Measurements from ENCODE around the gene UBTD1. TPM values are rescaled to one million over a fixed set of nuclear protein-coding genes. Genes with fewer than 3 reads are reported as not detected.
A peak's percentile ranks its signal among the peaks of the same experiment; 100 is the strongest.
"Not testable (repeated sequence)": the region's sequence is repeated elsewhere in the genome, so short reads cannot be mapped to it uniquely, and the experiment has no call there.

UBTD1 gene
- total RNA-seq, 1 experiment from 2014 or later: 40.5 TPM

GRCh38 chr10:97562329-97562728 lies 63.6 kb downstream of the UBTD1 start:
- DNase-seq (ENCODE audit: low read depth): not testable (repeated sequence)

- no peak for DNase-seq (ENCODE audit: low read depth)
Measured at GRCh38 chr10:97563337-97563736, 64.6 kb downstream of the UBTD1 start.

GRCh38 chr10:97564776-97565175 lies 66.1 kb downstream of the UBTD1 start:
- no peak for DNase-seq (ENCODE audit: low read depth)

- no peak for DNase-seq (ENCODE audit: low read depth)
Measured at GRCh38 chr10:97566336-97566996, 67.7 kb downstream of the UBTD1 start.

DNA sequence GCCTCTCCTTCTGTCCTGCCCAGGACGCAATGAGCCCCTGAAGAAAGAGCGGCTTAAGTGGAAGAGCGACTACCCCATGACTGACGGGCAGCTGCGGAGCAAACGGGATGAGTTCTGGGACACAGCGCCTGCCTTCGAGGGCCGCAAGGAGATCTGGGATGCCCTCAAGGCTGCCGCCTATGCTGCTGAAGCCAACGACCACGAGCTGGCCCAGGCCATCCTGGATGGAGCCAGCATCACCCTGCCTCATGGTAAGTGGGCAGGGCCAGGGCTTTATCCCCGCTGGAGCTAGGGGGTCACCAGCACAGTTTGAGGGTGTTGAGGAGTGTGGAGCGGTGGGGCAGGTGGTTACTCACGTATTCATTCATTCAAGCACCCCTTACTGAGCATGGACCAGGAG lies 69.2 kb downstream of the UBTD1 start:
- no peak for DNase-seq (ENCODE audit: low read depth)

DNA sequence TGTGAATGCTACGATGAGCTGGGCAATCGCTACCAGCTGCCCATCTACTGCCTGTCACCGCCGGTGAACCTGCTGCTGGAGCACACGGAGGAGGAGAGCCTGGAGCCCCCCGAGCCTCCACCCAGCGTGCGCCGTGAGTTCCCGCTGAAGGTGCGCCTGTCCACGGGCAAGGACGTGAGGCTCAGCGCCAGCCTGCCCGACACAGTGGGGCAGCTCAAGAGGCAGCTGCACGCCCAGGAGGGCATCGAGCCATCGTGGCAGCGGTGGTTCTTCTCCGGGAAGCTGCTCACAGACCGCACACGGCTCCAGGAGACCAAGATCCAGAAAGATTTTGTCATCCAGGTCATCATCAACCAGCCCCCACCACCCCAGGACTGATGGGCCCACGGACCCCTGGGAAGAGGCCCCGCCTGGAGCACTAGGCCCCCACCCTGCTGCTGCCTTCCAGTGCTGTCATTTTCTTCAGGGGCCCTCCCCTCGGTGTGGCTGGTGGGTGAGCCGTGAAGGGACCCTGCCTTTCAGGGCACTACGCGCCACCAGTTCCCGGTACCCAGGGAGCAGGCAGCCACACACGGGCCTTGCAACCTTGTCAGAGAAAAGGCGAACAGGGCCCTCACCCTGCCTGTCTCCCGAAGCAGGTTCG lies 71.5 kb downstream of the UBTD1 start:
- DNase-seq (ENCODE audit: low read depth): no peak

- DNase-seq (ENCODE audit: low read depth): no peak
Measured at GRCh38 chr10:97570789-97571471, 72.2 kb downstream of the UBTD1 start.

DNA sequence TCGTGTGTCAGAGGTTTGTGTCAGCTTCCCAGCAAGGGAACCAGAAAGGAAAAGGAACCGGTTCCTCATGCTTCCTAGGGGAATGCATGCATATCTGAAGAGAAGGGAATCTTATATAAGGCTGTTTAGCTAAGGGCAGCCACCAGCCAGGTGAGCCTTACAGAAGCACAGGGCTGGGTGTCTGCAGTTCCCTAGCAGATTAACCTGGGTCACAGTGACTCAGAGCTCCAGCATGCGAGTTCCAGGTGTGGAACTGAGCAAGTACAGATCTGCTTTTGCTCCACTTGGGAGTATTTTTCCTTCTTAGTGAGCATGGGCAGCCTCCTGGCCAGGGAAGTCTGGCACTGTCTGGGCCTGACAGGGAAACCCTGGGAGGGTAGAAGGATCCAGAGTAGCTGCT lies 72.9 kb downstream of the UBTD1 start:
- no peak for DNase-seq (ENCODE audit: low read depth)

DNA sequence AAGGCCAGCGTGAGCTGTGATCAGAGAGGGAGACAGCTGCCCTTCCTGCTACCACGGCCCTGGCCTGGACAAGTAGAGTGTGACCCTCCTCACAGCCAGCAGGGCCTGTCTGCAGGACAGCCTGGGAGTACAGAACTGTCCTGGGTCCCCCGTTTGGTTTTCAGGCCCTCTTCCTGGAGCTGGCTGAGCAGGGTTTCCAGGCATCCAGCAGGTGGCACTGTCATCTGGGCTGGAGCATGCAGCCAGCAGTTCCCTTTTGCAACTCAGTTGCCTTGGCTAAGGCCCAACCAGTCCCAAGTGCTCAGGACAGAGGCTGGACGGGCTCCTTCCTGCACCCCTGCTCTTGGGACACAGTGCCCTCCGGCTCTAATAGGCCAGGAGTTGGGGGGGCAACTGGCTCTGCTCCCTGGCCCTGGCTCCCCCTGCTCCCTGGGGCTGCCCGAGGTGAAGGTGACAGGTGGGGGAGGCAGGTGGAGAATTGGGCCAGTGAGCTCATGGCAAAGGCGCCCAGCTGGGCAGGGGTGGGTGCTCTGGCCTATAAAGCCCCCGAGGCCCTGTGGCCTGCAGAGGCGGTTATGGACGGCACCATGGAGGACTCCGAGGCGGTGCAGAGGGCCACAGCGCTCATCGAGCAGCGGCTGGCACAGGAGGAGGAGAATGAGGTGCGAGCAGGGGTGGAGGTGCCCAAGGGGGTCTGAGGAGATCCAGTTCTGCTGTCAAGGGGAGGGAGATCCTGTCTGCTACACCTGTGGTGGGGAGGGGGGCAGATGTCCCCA lies 73.7 kb downstream of the UBTD1 start, which contains the start of gene ANKRD2:
Gene ANKRD2, plus strand, starts transcription at position 566 of the 776 bp plus-strand sequence. Its CDS starts 10 bp downstream, at position 576.
- peak; percentile 75 for DNase-seq (ENCODE audit: low read depth)

GRCh38 chr10:97573021-97573420 lies 74.3 kb downstream of the UBTD1 start:
- no peak for DNase-seq (ENCODE audit: low read depth)

DNA sequence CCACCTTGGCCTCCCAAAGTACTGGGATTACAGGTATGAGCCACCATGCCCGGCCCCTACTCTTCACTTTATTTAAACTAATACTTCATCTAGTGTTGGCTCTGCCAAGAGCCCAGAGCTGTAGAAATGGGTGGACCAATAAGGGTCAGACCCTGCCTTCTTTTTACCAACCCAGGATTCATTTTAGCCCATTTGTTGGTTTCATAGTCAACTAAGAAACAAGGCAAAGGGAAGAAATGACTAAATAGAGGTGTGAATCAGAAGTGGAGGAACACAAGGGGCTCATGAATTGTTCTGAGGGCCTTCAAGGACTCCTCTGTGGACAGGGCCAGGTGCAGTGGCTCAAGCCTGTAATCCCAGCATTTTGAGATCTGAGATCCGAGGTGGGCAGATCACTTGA lies 74.9 kb downstream of the UBTD1 start:
- no peak for DNase-seq (ENCODE audit: low read depth)

DNA sequence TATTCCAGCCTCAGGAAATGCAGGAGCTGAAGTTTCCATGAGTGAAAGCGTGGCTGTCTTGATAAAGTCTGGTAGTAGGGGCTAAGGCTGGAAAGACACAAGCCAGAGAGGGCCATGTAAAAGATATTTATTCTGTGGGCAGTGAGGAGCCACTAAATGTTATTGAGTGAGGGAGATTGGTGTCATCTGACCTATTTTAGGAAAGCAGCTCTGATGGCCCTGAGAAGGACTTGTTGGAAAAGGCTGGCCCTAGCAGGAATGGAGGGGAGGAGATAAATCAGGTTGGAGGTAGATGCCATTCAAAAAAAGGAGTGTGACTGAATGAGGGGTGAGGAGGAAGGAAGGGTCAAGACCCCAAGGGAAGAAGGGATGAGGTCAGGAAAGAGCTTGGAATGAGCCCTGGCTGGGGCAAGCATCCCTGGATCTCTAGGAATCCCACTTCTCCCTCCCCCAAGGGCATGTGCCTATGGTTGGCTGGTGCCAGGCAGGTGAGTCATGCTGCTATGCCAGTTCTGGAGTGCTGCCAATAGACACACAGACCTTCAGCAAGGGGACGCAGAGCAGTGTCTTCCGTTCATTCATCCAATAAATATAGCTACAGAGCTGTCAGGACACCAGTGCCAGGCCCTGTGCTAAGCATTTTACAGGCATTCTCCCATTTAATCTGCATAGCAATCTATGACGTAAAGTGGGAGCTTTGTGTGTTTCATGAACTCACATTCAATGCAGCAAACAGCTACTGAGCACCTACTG lies 75.8 kb downstream of the UBTD1 start:
- DNase-seq (ENCODE audit: low read depth): peak; percentile 99

DNA sequence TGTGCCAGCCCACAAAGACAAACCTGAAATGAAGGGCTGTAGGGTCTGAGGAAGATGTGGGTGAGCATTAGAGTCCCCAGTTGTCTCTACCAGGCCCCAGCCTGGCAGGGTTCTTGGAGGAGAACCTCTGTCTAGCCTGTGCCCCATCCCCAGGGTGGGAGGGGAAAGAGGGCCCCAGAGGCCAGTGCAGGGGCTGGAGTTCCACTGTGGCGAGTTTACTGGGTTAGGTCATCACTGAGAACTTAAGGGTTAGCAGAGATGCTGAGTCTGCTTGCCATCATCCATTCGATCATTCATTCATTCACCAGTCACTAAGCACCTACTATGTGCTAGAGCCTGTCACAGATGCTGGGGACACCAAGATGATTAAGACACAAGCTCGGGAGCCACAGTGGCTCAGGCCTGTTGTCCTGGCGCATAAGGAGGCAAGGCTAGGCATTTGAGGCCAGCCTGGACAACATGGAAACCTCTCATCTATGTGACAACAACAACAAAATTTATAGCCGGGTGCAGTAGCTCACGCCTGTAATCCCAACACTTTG lies 76.5 kb downstream of the UBTD1 start:
- DNase-seq (ENCODE audit: low read depth): no peak

DNA sequence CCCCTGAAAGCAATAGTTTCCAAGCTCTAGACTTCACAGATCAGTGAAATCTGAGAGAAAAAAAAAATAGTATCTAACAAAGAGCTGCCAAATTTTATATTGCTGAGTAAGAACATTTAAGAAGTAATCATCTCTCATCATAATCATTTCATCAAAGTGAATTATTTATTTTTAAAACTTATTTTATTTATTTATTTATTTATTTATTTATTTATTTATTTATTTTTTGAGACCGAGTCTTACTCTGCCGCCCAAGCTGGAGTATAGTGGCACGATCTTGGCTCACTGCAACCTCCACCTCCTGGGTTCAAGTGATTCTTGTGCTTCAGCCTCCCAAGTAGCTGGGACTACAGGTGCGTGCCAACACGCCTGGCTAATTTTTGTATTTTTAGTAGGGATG lies 77.8 kb downstream of the UBTD1 start:
- not testable (repeated sequence) for DNase-seq (ENCODE audit: low read depth)

DNA sequence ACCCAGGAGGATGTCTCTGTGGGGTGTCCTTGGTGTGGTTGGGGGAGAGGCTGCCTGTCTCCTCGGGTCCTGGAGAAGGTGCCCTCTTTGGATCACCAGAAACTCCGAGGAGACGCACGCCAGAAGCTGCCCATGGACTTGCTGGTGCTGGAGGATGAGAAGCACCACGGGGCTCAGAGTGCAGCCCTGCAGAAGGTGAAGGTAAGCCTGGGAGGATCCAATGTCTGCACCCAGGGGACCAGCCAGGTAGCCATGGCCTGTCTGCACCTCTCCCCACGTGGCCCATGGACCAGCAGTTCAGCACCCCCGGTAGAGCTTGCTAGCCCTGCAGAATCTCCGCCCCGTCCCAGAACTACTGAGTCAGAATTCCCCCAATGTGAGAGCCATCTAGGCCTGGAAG lies 79.0 kb downstream of the UBTD1 start:
- no peak for DNase-seq (ENCODE audit: low read depth)

DNA sequence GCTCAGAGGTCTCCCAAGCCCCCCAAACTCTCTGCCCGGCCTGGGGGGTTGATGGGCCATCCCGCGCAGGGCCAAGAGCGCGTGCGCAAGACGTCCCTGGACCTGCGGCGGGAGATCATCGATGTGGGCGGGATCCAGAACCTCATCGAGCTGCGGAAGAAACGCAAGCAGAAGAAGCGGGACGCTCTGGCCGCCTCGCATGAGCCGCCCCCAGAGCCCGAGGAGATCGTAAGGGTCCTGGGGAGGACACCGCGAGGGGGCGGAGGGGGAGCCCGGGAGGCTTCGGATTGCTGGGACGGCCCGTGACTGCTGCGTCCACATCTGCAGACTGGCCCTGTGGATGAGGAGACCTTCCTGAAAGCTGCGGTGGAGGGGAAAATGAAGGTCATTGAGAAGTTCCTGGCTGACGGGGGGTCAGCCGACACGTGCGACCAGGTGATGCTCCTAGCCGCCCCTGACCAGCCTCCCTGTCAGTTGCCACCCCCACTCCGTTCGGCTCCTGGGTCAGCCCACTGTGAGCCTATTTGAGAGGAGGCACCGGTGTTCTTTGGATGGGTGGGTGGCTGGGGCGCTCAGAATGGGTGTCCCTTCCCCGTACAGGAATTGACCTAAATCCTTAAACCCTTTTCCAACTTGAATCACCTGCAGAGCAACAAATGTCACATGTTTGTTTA lies 79.6 kb downstream of the UBTD1 start:
- no peak for DNase-seq (ENCODE audit: low read depth)

DNA sequence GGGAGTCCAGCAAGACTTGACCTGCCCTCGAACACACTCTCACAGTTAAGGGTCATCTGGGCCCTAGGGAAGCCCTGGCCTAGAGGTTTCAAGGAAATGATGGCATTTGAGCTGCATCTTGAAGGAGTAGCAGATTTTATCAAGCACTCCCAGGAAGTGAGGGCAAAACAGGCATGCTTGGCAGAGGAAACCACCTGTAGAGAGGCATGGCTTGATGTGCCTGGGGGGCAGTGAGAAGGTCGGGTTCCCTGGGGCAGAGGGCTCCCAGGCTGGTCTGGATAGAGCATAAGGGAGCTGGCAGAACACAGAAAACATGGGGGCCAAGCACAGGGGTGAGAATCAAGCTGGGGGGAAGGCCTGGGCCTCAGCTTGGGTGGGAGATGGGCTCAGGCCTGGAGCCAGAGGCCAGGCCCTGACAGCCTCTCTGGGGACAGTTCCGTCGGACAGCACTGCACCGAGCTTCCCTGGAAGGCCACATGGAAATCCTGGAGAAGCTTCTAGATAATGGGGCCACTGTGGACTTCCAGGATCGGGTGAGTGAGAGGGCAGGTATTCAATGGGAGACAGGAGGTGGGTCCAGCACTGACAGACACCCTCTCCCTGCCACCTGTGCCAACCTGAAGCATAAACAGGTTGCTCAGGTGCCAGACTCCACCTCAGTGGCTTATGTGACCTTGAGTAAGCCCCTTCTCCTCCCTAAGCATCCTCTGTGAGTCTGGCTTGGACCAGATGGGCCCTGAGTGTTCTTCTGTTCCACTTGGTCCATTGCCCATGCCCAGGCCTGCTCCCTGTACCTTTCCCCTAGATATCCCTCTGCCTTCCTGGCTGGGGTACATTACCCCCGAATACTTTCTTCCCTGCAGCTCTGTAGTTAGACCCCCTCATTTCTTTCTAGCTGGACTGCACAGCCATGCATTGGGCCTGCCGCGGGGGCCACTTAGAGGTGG lies 82.0 kb downstream of the UBTD1 start:
- DNase-seq (ENCODE audit: low read depth): no peak

DNA sequence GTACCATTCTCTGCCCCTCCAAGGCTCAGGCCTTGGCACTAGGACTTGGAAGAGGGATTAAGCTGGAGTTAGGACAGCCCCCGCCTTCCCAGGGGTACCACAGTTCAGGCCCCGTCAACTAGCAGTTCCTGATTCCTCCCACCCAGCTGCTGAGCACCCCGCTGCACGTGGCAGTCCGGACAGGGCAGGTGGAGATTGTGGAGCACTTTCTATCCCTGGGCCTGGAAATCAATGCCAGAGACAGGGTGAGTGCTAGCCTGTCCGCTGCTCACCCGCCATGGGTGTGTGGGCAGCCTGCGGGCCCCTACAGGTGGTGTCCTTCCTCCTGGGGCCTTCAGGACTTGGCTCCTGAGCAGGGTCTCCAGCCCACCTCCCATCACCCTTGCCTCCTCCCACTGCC lies 83.4 kb downstream of the UBTD1 start:
- DNase-seq (ENCODE audit: low read depth): no peak

GRCh38 chr10:97583476-97583875 lies 84.8 kb downstream of the UBTD1 start:
- DNase-seq (ENCODE audit: low read depth): no peak
